ENCODE results near the gene PLET1. TPM values are rescaled to one million over a fixed set of nuclear protein-coding genes. Genes with fewer than 3 reads are reported as not detected.

PLET1 gene
- total RNA-seq, 1 experiment from 2014 or later: 0.26 TPM

GRCh38 chr11:112255067-112255720 lies 5.5 kb downstream of the PLET1 start:
- Histone ChIP-seq H3K9me2 (replicated peaks; ENCODE audit: low read length) (no peaks in the 10 kb centered on the region), H3K36me3 (ENCODE audit: low read depth, low read length) (no peaks in the 10 kb centered on the region), H3K4me2 (ENCODE audit: low read length) (peak overlapping the region; percentile 69), H3K9ac (ENCODE audit: low read length) (peak overlapping the region; percentile 23; the same call in 1 of the 2 replicates), H3K4me1 (ENCODE audit: insufficient read depth, low read length) (peaks cover 18% of the 10 kb centered on the region), H2AFZ (ENCODE audit: low read length) (peak overlapping the region; percentile 33), H4K20me1 (ENCODE audit: low read length) (no peaks in the 10 kb centered on the region), H3F3A (ENCODE audit: low read length, unreplicated experiment) (no peaks in the 10 kb centered on the region), H3K9me3 (ENCODE audit: low read length) (no peaks in the 10 kb centered on the region), H3K27ac (ENCODE audit: low read length) (peak overlapping the region; percentile 60), H3K4me3 (ENCODE audit: low read length) (peak overlapping the region; percentile 20; the same call in 1 of the 2 replicates), H3K27me3 (ENCODE audit: low read length) (no peaks in the 10 kb centered on the region), H3K79me2 (ENCODE audit: low read length) (no peaks in the 10 kb centered on the region)
- ChIA-PET CTCF (interaction anchor here (1.0 kb wide), 1 partner anchor 25 kb away, joined by 5 read pairs; no protein-coding TSS in a partner anchor), POLR2A (ENCODE audit: unreplicated experiment) (no interaction called here)
- TF ChIP-seq CTCF (conservative IDR thresholded peaks at IDR 0.05; ENCODE audit: low read depth, low read length) (no peak), EZH2phosphoT487 (IDR thresholded peaks at IDR 0.05; ENCODE audit: borderline replicate concordance, low read length) (no peak), EZH2 (IDR thresholded peaks at IDR 0.05; ENCODE audit: low read length, unreplicated experiment) (no peak)
- DNase-seq (peak; percentile 94), ATAC-seq (peak; percentile 98)
- BruUV-seq (replicated peaks): no TSS peak
- intact Hi-C loops (cut with micrococcal nuclease): loop anchor here (1.0 kb wide), 1 partner anchor 8 kb away; no protein-coding TSS in a partner anchor

GRCh38 chr11:112253605-112254242 lies 6.9 kb downstream of the PLET1 start:
- peaks cover 17% of the 10 kb centered on the region for H3K4me1 ChIP-seq (ENCODE audit: insufficient read depth, low read length)
- no peaks in the 10 kb centered on the region for H3K79me2 ChIP-seq (ENCODE audit: low read length)
- CTCF ChIA-PET: no interaction called here
- DNase-seq (no peak), ATAC-seq (no peak)
- no peaks in the 10 kb centered on the region for H3F3A ChIP-seq (ENCODE audit: low read length, unreplicated experiment)
- no peak overlapping the region for H3K27ac ChIP-seq (ENCODE audit: low read length)
- H3K9ac ChIP-seq (ENCODE audit: low read length): no peak overlapping the region
- POLR2A ChIA-PET (ENCODE audit: unreplicated experiment): no interaction called here
- H4K20me1 ChIP-seq (ENCODE audit: low read length): no peaks in the 10 kb centered on the region
- no TSS peak for BruUV-seq (replicated peaks)
- H2AFZ ChIP-seq (ENCODE audit: low read length): no peak overlapping the region
- TF ChIP-seq EZH2 (IDR thresholded peaks at IDR 0.05; ENCODE audit: low read length, unreplicated experiment) (no peak), CTCF (conservative IDR thresholded peaks at IDR 0.05; ENCODE audit: low read depth, low read length) (no peak), EZH2phosphoT487 (IDR thresholded peaks at IDR 0.05; ENCODE audit: borderline replicate concordance, low read length) (no peak)
- no peaks in the 10 kb centered on the region for H3K36me3 ChIP-seq (ENCODE audit: low read depth, low read length)
- intact Hi-C loops (cut with micrococcal nuclease): no loop called here
- H3K27me3 ChIP-seq (ENCODE audit: low read length): no peaks in the 10 kb centered on the region
- no peak overlapping the region for H3K4me2 ChIP-seq (ENCODE audit: low read length)
- H3K4me3 ChIP-seq (ENCODE audit: low read length): no peak overlapping the region
- H3K9me2 ChIP-seq (replicated peaks; ENCODE audit: low read length): no peaks in the 10 kb centered on the region
- no peaks in the 10 kb centered on the region for H3K9me3 ChIP-seq (ENCODE audit: low read length)

Data from PC-3 (cell line).